ENCODE results near the gene SPOCK1. TPM values are rescaled to one million over a fixed set of nuclear protein-coding genes. Genes with fewer than 3 reads are reported as not detected.

The SPOCK1 gene
- total and polyA plus RNA-seq, 7 donors, result 4.2 to 52.7 (median 16.0) TPM

DNA sequence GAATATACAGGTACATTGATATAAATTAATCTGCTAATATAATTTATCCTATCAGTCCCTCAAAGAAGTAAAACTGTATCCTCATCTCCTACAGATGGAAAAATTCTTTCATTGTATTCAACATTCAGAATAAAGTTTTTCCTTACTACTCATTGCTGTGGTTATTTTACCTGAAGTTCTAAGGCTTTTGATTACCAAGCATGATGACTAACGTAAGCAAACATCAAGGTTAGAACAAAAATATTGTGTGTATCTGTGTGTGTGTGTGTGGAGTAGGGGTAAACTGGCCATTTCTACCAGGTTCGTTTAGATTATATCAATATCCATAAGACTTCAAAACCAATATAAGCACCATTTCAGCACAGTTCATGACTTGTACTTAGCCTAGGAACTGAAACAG lies 573.1 kb downstream of the SPOCK1 start:
- Histone ChIP-seq H3K27me3 (ENCODE audit: insufficient read depth in 3 of 3, low read length in 2 of 3) (no peaks in the 10 kb centered on the region), H3K36me3 (ENCODE audit: insufficient read depth in 1 of 2, low read depth in 1 of 2) (no peaks in the 10 kb centered on the region), H3K9me3 (no peaks in the 10 kb centered on the region), H3K27ac (no peak overlapping the region), H3K4me3 (no peak overlapping the region), H3K4me1 (no peaks in the 10 kb centered on the region)
- intact Hi-C loops (cut with DNase I), result no loop called here
- ATAC-seq (no peak), DNase-seq (no peak)
- TF ChIP-seq, protein P1, sequence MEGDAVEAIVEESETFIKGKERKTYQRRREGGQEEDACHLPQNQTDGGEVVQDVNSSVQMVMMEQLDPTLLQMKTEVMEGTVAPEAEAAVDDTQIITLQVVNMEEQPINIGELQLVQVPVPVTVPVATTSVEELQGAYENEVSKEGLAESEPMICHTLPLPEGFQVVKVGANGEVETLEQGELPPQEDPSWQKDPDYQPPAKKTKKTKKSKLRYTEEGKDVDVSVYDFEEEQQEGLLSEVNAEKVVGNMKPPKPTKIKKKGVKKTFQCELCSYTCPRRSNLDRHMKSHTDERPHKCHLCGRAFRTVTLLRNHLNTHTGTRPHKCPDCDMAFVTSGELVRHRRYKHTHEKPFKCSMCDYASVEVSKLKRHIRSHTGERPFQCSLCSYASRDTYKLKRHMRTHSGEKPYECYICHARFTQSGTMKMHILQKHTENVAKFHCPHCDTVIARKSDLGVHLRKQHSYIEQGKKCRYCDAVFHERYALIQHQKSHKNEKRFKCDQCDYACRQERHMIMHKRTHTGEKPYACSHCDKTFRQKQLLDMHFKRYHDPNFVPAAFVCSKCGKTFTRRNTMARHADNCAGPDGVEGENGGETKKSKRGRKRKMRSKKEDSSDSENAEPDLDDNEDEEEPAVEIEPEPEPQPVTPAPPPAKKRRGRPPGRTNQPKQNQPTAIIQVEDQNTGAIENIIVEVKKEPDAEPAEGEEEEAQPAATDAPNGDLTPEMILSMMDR (IDR thresholded peaks at IDR 0.05), result no peak
- WGBS, 3 donors, result 73 to 82% (median 77%) methylated on average over 2 of the region's 2 CpGs

Other genes starting within 250 kb of the SPOCK1 start
- 1 to 10 TPM in 3 of 4 donors, under 1 TPM in 1; 0.86 to 4.3 (median 2.6) TPM for gene KLHL3, start 236.8 kb upstream of the SPOCK1 start, total RNA-seq
- gene KLHL3, start 236.8 kb upstream of the SPOCK1 start, polyA plus RNA-seq, result 1 to 10 TPM in 1 of 3 donors, under 1 TPM in 2; 0.69 to 1.9 (median 0.79) TPM